Measurements from ENCODE around the gene NOS1AP. TPM values are rescaled to one million over a fixed set of nuclear protein-coding genes. Genes with fewer than 3 reads are reported as not detected.

NOS1AP gene
- total and polyA plus RNA-seq, 2 donors (not counting 3 experiments of a cell fraction or from before 2014, with no cell fraction given) = 1.3 to 5.4 TPM

GRCh38 chr1:162141281-162142054 is 72.0 kb downstream of the NOS1AP start:
- FAIRE-seq = no peak
- Histone ChIP-seq H3K4me2 (ENCODE audit: insufficient read depth, low read length) (no peak overlapping the region), H3K27me3 (ENCODE audit: control insufficient read depth in 2 of 2, insufficient read depth in 2 of 2, low read length in 2 of 2) (no peaks in the 10 kb centered on the region), H3K9me3 (replicated peaks; ENCODE audit: control insufficient read depth, insufficient read depth, low read length) (no peaks in the 10 kb centered on the region), H3K4me3 (replicated peaks in 1 of 3; ENCODE audit: insufficient read depth in 1 of 3, low read depth in 1 of 3, low read length in 3 of 3) (no peak overlapping the region), H3K36me3 (ENCODE audit: control insufficient read depth in 2 of 2, extremely low read depth in 1 of 2, insufficient read depth in 2 of 2, low read length in 2 of 2) (no peaks in the 10 kb centered on the region), H3K9ac (replicated peaks; ENCODE audit: extremely low read depth, insufficient read depth, low read length) (no peak overlapping the region), H3K4me1 (ENCODE audit: control insufficient read depth, extremely low read depth, insufficient read depth, low read length) (peaks cover 9% of the 10 kb centered on the region), H3K79me2 (ENCODE audit: control insufficient read depth, insufficient read depth, low read length) (no peaks in the 10 kb centered on the region), H3K27ac (ENCODE audit: insufficient read depth, low read depth, low read length) (no peak overlapping the region), H3K9me1 (replicated peaks; ENCODE audit: control insufficient read depth, extremely low read depth, insufficient read depth, low read length) (no peaks in the 10 kb centered on the region), H4K20me1 (replicated peaks; ENCODE audit: control insufficient read depth, extremely low read depth, insufficient read depth, low read length) (no peaks in the 10 kb centered on the region), H2AFZ (ENCODE audit: low read depth, low read length) (no peak overlapping the region)
- no TSS peak for BruUV-seq (replicated peaks)
- TF ChIP-seq GATA2 (IDR thresholded peaks at IDR 0.05; ENCODE audit: insufficient read depth, insufficient read length, low read depth, low read length) (no peak), POLR2A (IDR thresholded peaks at IDR 0.05; ENCODE audit: low read depth, low read length) (no peak), CTCF (IDR thresholded peaks at IDR 0.05; ENCODE audit: extremely low read depth in 1 of 2, insufficient read depth in 1 of 2, low read depth in 1 of 2, low read length in 2 of 2) (no peak), FOS (IDR thresholded peaks at IDR 0.05; ENCODE audit: borderline replicate concordance, insufficient read depth, low read length) (no peak), MAX (IDR thresholded peaks at IDR 0.05; ENCODE audit: insufficient read depth, insufficient read length) (no peak), MYC (IDR thresholded peaks at IDR 0.05; ENCODE audit: low read depth, low read length) (no peak), EZH2 (IDR thresholded peaks at IDR 0.05; ENCODE audit: borderline replicate concordance, low read depth, low read length, severe bottlenecking) (no peak), JUN (IDR thresholded peaks at IDR 0.05; ENCODE audit: borderline replicate concordance, insufficient read depth, insufficient read length, low read depth) (no peak), POLR2AphosphoS5 (IDR thresholded peaks at IDR 0.05; ENCODE audit: insufficient read depth, low read depth, low read length) (no peak)
- ChIA-PET CTCF (interaction anchor here (0.8 to 1.4 kb wide), 6 partner anchors 11 to 63 kb away, joined by 3 read pairs; no protein-coding TSS in a partner anchor), POLR2A (no interaction called here)
- intact Hi-C loops (cut with micrococcal nuclease) = no loop called here
- dilution Hi-C loops (cut with MboI; ENCODE audit: extremely low pct_ligation_motif_present, low sequenced_read_pairs) = no loop called here
- DNase-seq (ENCODE audit: low read depth, low spot score) = no peak
